CD1c-positive myeloid dendritic cell (primary cell): Measurements from ENCODE around the gene GTF2IRD2.
A peak's percentile ranks its signal among the peaks of the same experiment; 100 is the strongest.
"Not testable (repeated sequence)": the region's sequence is repeated elsewhere in the genome, so short reads cannot be mapped to it uniquely, and the experiment has no call there.

Source experiments
- DNase-seq: peaks from one replicate; pipeline ENCODE4 v3.0.0-alpha.2; 2016; ENCODE audit errors: extremely low spot score

GTF2IRD2 gene

DNA sequence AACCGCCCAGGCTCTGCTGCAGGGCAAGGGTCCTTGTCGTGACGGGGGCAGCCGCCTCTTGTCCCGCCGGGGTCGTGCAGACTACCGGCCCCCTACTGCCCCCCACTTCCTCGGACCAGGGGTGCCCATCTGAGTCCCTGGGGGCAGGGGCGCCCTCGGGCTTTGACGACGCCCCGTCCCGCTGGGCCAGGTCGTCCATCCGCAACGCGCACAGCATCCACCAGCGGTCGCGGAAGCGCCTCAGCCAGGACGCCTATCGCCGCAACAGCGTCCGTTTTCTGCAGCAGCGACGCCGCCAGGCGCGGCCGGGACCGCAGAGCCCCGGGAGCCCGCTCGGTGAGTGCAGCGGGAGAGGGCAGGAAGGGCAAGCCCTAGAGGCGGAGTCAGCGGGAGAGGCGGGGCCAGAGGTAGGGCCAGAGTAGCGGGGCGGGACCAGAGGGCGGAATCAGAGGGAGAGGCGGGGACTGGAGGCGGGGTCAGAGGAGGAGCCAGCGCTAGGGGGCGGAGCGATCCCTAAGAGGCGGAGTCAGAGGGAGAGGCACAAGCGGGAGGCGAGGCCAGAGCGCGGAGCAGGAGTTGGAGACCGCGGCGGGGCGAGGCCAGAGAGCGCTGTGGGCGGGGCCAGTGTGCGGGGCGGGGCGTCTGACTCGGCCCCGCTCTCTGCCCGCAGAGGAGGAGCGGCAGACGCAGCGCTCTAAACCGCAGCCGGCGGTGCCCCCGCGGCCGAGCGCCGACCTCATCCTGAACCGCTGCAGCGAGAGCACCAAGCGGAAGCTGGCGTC is 62.8 kb downstream of the GTF2IRD2 start:
- peak; percentile 92 for DNase-seq

DNA sequence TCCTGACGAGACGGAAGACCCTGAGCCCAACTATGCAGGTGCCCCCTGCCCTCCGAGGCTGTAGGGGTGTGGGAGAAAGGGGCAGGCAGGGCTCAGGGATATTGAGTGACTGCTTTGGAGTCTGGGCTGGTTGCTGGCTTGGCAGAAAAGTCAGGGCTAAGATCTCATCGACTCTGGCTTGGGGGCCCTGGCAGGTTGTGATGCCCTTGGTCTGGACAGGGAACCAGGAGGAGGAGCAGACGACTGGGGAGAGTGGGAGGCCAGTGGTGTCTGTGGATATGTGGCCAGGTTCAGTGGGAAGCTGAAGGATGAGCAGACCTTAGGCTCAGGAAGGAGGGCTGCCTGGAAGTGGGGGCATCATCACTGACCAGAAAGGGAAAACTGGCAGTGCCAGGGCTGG is 67.8 kb downstream of the GTF2IRD2 start:
- DNase-seq, result not testable (repeated sequence)

DNA sequence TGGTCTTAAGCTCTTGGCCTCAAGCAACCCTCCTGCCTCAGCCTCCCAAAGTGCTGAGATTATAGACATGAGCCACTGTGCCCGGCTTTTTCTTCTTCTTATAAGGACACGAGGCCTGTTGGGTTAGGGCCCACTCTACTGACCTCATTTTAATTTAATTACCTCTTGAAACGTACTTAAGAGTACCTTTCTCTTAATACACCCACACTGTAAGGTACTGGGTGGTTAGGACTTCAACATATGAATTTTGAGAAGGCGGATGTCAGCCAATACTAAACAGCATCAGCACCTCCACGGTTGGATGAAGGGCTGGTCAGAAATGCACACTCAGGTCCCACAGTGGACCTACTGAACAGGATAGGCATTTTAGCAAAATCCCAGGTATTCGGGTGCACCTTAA is 69.7 kb downstream of the GTF2IRD2 start:
- not testable (repeated sequence) for DNase-seq

GRCh38 chr7:74779053-74779452 is 72.4 kb downstream of the GTF2IRD2 start:
- not testable (repeated sequence) for DNase-seq

DNA sequence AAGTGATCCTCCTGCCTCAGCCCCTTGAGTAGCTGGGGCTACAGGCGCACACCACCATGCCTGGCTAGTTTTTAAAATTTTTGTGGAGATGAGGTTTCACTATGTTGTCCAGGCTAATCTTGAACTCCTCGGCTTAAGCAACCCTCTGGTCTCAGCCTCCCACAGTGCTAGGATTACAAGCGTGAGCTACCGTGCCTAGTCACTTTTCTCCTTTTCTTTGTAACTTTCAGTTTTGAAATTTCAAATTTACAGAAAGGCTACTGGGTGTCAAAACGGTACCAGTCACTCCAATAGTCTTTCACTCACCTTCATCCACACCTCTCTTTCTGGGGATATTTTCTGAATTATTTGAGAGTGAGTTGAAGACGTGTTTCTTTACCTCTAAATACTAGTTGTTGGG is 76.3 kb downstream of the GTF2IRD2 start:
- DNase-seq, result not testable (repeated sequence)

- not testable (repeated sequence) for DNase-seq
These were observed 77.3 kb downstream of the GTF2IRD2 start, which contains the start of gene NCF1 for GRCh38 chr7:74773760-74774750. Gene NCF1, plus strand, starts transcription at chr7:74774011. Its CDS starts 21 bp downstream, at chr7:74774032.

- peak; percentile 0 for DNase-seq
These were observed 79.3 kb downstream of the GTF2IRD2 start for GRCh38 chr7:74772093-74772492.

GRCh38 chr7:74770062-74770461 is 81.3 kb downstream of the GTF2IRD2 start:
- DNase-seq, result not testable (repeated sequence)

DNA sequence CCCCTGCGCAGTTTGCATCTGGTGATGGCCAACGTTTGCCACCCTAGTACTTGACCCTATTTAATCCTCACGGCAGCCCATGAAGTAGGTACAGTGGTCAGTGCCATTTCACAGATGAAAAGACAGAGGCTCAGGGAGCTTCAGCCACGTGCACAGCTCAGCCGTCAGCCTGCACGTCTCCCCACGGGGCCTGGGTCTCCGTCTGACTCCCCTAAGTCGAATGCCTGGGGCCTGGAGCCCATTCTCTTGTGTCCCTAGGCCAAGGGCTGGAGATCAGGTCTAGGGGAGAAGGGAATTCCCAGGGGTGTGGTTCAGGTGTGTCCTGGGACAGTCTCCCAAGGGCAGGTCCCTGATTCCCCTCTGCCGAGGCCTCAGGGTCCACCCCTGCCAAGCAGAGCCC is 84.4 kb downstream of the GTF2IRD2 start:
- DNase-seq, result not testable (repeated sequence)

GRCh38 chr7:74766509-74766908 is 84.9 kb downstream of the GTF2IRD2 start:
- not testable (repeated sequence) for DNase-seq

DNA sequence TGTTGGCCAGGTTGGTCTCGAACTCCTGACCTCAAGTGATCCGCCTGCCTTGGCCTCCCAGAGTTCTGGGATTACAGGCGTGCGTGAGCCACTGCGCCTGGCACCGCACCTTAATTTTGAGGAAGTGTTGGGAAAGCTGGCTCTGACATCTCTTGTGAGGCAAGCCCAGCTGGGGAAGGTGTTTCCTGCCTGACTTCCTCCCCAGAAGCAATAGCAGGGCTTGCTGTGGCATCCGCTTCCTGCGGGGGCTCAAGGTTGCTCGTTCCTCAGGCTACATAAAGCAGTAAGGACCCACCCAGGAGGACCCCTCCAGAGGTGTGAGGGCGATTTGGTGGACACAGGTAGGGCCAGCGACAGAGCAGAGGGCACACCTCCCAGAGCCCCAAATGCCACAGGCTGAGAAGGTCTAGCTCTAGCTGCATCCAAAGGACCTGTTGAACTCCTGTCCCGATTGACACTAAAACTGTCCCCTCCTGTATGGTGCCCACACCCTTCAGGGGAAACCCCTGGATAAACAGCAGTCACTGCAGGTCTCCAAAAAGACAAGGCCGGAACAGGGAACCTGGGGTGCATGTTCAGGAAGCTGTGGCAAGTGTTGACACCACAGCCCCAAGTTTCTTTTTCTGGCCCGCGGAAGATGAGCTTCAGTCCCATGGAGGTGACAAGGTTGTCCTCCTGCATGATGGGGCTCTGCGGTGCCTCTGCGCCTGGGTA is 86.0 kb downstream of the GTF2IRD2 start:
- DNase-seq, result not testable (repeated sequence)

DNA sequence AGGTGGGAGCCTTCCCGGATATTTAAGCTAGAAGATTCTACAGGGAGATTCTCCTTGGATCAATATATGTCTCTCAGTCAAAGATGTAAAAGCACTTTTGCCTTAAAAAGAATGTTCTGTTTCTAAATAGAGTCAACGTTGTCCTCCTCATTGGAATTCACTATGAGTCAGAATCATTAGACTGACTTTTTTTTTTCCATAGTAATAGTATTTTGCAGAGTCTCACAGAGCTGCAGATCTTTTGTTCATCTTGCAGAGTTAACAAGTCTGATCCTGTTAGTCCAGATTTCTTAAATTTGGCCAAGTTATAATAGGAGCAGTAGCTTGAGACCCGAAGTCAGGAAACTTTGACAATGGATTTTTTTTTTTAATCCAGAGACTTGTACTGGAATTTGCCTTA is 92.4 kb downstream of the GTF2IRD2 start:
- not testable (repeated sequence) for DNase-seq

GRCh38 chr7:74758268-74758667 is 93.1 kb downstream of the GTF2IRD2 start:
- DNase-seq, result not testable (repeated sequence)

GRCh38 chr7:74756673-74757072 is 94.7 kb downstream of the GTF2IRD2 start:
- DNase-seq, result not testable (repeated sequence)

DNA sequence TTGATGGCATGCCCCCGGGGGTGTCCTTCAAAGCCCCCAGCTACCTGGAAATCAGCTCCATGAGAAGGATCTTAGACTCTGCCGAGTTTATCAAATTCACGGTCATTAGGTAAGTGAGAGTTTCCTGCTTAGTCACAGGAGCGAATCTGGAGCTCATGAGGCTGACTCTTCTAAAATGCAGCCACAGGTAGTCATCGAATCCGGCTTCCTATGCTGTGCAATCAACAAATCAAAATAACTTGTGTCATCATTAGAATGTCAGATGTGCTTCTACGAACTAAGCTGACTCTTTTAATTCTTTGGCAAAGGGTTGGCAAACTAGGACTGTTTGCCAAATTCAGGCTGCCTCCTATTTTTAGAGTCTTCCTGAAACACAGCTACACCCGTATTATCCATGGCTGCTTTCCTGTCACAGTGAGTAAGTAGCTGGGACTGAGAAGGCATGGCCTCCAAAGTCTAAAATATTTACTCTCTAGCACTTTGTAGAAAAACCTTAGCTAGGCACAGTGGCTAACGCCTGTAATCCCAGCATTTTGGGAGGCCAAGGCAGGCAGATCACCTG is 97.4 kb downstream of the GTF2IRD2 start:
- not testable (repeated sequence) for DNase-seq
